NK-92 treated with Interleukin-12 subunit alpha and Interleukin-12 subunit beta, amount 100 ng/mL, for 24 hours (cell line): Measurements from ENCODE around the gene ADIRF.
"Not testable (repeated sequence)": the region's sequence is repeated elsewhere in the genome, so short reads cannot be mapped to it uniquely, and the experiment has no call there.

ENCODE experiments used
- DNase-seq: peaks from one replicate; lab custom pipeline; 2025; lab: John Stamatoyannopoulos, UW

The ADIRF gene

DNA sequence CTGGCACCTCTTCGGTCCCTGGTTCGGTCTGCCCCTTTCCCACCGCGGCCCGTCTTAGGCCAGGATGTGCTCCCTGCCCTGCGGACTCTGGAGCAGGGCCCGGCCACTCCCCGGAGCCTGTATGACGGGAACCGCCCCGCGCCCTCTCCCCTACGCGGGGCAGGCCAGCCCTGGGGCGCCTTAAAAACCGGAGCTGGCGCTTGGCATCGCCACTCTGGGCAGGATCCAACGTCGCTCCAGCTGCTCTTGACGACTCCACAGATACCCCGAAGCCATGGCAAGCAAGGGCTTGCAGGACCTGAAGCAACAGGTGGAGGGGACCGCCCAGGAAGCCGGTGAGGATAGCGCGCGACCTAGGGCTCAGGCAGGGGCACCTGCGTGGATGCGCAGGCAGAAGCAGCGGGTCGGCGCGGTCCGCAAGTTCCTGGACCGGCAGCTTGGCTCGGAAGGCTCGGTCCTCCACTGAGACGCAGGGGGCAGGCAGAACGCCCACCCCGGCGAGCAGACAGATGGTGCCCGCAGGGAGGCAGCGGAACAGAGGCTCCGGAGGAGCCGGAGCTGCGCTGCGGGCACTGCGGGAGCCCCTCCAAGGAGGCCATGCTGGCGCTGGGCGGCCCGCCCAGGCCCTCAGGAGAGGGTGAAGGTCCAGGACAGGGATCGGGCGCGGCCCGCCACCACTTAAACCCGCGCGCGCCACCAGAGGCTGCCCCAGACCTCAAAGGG is at the start of gene ADIRF:
Gene ADIRF, plus strand, starts transcription at position 212 of the 723 bp plus-strand sequence. Its CDS starts 63 bp downstream, at position 275.
- no peak for DNase-seq

DNA sequence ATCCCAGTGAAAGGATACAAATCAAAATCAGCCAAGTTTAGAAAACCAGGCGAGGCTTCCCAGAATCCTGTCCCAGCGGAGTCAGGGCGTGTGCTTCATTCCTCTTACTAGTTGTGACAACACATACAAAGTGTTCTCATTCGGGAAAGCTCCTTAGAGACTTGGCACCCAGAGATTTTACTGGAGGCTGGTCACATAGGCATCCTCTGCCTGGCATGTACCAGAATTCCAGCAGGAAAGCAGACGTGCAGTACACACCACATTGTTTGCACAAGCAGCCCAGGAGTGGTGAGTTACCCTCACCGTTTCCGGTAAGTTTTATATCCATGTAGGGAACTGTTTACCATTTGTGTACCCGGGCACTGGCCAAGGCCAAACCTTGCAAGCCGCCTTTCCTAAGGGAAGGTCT is 45.7 kb upstream of the ADIRF start:
- no peak for DNase-seq

DNA sequence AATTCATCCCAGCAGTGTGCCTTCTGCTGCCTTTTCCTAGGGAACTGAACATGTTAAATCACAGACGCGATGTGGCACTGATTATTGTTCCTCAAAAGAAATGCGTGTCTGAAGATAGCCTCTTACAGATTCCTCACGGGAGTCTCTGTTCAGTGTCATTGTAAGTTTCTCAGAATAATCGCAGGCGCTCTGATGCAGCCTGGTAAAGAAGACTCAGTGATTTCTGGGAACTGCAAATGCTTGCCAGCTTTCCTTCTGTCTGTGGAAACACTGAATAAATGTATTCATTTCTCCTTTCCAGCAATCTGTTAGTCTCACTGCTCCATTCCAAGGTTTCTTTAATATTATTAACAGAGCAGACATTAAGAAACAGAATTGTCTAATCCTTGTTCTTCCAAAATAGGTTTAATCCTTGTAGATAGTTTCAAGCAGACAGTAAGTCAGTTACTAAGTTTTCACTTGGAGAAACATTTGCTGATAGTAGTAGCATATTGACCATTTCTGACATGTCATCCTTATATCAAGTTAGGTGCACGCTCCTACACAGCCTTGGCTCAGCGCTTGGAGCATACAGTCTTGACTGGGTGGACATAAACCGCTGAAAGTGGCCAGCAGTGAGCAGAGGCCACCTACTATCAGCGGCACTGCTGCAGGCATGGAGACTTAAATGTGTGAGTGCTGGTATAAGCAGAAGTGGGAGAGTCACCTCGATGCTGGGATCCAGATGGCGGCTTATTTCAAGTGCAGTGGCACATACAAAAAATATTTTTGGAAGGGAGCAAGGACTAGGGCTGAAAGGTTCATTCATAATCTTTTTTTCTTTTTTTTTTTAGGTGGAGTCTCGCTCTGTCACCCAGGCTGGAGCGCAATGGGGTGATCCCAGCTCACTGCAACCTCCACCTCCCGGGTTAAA is 38.6 kb upstream of the ADIRF start:
- no peak for DNase-seq

DNA sequence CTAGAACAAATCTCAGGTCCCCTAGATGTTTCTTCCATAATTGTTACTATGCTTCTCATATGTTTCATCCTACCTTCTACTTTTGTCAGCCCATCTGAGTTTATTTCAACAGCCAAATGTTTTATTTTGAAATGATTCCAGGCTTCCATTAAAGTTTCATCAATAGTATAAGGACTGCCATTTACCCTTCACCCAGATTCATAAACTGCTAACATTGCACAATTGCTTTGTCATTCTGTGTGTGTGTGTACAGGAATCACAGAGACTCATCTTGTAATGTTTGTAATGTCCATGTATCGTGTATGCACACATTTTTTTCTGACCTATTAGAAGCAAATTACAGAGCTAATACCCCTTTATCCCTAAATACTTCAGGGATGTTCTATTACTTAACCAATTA is 36.4 kb upstream of the ADIRF start:
- DNase-seq: no peak

DNA sequence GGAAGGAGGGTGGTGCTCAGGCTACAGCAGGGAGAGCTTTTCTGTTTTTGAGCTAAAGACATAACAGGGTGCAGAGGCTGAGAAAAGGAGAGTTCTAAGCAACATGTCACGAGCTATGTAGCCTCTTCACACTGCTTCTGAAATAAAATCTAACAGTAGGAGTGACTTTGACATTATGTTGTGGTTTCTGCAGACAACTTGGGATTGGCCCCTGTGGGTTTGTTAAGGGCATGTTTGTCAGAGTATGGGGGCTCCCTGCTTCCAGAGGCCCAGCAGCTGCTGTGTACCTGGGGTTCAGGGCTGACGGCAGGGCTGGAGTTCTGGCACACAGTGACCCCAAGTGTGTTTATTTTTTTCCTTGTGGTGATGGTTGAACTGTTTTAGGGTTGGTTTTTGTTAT is 35.6 kb upstream of the ADIRF start:
- DNase-seq: no peak

DNA sequence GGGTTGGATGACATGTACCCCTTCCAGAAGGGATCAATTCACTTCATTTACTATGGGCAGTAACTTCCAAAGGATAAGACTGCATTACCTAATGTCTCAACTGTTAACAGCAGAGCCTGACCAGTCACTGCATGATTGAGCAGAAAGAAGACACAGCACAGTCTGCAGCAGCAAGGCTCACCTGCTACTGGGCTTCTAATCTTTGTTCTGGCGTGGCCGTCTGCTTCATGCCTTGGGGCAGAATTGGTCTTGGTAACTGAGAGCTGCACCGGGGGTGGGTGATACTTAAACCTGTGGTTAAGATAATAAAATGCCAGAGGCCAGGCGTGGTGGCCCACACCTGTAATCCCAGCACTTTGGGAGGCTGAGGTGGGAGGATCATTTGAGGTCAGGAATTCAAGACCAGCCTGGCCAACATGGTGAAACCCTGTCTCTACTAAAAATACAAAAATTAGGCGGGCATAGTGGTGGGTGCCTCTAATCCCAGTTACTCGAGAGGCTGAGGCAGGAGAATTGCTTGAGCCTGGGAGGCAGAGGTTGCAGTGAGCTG is 34.0 kb upstream of the ADIRF start:
- not testable (repeated sequence) for DNase-seq

DNA sequence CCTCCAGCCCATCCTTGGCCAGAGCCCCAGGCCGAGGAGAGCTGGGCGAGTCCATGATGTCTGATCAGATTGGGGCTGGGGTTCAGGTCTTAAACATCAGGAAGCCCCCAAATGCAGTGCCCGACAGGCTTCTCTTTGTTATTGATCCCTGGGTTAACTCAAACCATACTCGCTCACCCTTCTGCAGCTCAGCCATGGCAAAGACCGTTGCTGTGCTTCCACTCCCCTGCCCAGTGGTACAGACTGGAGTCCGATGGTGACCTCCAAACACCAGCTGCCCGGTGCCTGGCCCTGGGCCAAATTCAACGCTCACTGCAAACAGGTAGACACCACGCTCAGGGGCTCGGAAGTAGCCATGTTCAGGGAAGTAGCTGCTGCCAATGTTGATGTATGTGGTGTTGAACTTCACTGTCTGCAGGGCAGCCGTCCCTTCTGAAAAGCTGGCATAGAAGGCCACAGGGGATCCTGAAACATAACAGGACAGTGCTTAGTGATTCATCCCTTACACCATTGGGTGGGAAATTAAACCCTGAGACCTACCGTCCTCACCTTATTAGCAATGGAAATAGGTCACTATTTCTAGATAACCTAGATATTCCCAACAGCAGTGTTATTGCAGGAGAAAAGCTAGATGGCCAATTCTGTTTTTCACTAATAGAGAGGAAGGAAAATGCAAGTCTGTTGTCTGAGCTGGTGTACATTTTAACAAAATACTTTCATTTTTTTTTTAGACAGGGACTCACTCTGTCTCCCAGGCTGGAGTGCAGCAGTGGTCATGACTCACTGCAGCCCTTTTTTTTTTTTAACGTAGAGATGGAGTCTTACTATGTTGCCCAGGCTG is 31.4 kb upstream of the ADIRF start:
- no peak for DNase-seq

DNA sequence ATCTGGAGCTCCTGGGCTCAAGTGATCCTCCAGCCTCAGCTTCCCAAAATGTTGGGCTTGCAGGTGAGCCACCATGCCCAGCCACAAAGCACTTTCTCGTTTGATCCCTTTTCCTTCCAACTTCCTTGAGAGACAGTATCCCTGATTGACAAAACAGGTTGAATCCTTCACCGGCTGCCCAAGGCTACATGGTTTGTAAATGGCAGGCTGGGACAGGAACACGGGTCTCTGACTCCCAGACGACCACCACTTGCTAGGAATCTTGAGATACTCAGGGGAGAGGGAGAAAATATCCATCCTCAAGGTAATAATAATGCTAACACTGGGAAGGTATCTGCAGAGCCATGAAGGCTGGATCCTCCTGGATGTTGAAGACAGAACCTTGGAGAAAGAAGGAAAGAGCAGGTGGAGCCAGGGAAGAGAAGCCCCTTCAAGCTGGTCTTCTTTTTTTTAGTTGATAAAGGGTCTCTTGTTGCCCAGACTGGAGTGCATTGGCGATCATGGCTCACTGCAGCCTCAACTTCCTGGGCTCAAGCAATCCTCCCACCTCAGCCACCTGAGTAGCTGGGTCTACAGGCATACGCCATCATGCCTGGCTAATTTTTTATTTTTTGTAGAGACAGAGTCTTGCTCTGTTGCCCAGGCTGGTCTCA is 30.7 kb upstream of the ADIRF start:
- DNase-seq: no peak

DNA sequence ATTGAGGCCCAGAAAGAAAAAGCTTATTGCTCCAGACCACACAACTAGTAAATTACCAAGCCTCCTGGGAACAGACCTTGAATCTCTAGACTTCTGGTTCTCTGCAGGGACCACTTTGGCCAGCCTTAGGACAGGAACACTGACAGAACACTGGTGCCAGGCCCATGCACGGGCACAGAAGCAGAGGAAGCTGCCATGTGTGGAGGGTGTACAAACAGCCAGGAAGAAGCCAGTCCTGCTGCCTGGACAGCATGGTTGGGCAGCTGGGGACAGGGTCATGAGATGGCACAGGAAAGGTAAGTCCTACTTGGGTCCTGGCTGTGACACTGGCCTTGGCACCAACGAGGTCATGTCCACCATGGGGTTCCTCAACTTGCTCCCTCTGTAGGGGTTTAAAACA is 30.0 kb upstream of the ADIRF start:
- DNase-seq: no peak

DNA sequence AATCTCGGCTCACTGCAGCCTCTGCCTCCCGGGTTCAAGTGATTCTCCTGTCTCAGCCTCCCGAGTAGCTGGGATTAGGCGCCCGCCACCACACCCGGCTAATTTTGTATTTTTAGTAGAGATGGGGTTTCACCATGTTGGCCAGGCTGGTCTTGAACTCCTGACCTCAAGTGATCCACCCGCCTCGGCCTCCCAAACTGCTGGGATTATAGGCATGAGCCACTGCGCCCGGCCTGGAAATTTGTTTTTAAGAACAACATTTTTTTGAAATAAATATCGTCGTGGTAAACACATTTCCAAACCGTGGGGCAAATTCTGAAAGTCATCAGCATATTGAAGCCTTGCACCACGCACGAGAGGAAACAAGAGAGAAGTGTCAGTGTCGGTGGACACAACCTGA is 28.2 kb upstream of the ADIRF start:
- not testable (repeated sequence) for DNase-seq

DNA sequence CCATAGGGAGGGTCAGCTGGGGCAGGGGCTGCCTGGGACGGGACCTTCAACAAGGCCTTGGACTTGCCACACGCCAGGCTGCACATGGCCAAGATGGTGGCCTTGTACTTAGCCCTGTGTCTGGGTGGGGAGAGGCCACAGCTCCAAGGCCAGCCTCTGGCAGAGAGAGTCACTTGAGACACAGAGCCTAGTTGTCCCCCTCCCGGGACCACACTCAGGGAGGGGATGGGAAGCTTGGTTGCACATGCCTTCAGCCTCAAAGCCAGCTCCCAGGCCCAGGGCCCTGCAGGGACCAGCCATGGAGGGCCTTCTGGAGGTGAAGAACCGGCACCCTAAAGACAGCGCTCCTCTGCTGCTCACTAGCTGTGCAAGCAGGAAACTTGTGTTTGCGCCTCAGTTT is 27.6 kb upstream of the ADIRF start:
- DNase-seq: no peak

DNA sequence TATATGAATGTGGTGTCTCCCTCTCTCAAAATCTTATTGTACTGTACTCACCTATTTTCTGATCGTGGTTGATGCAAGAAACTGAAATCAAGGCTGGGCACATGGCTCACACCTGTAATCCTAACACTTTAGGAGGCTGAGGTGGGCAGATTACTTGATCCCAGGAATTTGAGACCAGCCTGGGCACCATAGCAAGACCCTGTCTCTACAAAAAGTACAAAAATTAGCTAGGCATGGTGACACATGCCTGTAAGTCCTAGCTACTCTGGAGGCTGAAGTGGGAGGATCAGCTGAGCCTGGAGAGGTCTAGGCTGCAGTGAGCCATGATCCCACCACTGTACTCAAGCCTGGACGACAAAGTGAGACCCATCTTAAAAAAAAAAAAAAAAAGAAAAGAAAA is 26.9 kb upstream of the ADIRF start:
- DNase-seq: no peak

DNA sequence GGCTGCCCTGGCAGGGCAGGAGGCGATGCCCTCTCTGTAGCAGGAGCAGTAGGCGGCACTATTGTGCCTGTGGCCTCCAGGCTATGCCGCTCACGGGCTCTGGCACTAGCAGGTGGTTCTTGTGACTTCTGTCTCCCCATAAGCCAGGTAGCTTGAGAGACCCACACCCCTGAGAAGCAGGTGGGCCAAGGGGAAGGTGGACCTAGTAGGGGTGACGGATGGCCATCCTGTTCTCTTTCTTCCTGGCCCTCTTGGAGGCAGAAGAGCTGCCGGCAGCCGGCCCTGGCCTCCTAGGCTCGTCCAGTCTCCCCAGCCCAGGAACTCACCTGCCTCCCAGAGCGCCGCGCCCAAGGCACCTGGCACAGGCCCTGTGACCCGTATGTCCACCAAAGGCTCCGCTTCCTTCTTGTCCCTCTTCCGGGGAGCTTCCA is 26.3 kb upstream of the ADIRF start:
- DNase-seq: no peak

DNA sequence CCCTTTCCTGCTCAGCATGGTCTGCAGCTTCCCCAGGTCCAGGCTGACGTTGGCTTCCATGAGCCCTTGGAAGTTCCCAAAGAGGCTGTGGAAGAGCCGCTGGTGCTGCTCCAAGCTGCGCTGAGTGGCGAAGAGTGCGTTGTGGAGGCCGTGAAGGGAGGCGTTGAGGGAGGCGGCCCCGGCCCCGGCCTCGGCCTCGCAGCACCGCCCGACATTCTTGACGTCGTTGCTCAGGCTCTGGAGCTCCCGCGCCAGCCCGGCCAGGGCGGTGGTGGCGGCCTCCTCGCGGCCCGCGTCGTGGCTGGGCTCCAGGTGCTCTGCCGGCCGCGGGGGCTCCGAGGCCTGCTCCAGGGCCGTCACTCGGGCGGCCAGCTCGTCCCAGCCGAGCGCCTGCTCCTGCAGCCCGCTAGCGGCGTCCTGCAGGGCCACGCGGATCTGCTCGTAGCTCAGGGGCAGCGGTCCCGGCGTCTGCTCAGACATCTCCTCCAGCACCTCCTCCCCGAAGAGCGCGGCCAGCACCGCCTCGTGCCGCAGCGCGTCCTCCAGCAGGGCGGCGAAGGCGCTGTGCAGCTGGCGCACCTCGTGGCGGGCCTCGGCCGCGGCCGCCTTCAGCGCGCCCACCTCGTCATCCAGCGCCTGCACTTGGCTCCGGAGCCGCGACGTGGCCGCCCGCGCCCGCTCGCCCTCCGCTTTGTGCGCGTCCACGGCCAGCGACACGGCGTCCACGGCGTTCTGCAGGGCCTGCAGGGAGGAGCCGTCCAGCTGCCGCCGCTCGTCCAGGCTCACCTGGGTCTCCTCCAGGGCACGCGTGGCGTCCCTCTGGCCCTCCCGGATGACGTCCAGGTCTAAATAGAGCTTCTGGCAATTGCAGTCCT is 25.6 kb upstream of the ADIRF start:
- DNase-seq: no peak

DNA sequence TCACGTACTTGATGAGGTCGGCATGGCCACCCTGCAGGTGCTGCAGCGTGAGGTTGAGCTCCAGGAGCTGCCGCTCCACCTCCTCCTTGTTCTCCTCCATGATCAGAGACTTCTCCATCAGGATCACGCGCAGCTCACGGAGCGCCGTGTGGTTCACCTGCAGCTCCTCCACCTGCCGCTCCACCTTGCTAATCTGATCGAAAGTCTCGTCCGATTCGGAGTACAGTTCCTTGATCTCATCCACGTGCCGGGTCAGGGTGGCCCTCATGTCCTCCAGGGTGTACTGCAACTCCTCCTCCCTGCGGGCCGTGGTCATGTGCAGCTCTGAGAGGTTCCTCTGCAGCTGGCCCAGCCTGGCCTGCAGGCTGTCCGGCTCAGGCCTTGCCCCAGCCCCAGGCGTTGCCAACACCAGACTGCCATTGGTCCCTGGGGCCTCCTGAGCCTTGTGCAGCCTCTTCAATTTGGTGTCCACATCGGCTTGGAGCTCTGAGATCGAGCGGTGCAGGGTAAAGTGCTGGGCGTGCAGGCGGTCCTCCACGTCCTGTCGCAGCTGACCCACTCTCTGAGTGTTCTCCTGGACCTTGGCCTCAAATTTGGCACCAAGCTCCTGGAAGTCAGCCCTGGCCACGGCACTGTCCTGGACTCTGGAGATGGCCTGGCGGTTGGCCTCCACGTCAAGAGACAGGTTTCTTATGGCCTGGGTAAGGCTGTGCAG is 24.8 kb upstream of the ADIRF start:
- no peak for DNase-seq

DNA sequence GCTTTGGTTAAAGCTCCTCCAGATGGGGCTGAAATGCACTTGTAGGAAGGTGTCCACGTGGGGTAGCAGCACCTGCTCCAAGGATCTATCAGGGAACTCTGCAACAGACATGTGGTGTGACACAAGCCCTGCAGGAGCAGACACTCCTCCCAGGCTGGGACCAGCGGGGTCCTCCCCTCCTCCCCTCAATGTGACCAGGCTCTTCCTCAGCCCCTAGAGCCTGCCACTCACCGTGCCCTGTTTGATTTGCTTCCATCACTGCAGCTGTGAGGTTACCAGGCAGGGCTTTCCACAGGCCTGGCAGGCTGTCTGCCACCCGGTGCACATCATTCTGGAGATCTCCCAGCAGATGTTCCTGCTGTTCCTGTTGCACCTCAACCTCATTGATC is 24.3 kb upstream of the ADIRF start:
- DNase-seq: no peak

DNA sequence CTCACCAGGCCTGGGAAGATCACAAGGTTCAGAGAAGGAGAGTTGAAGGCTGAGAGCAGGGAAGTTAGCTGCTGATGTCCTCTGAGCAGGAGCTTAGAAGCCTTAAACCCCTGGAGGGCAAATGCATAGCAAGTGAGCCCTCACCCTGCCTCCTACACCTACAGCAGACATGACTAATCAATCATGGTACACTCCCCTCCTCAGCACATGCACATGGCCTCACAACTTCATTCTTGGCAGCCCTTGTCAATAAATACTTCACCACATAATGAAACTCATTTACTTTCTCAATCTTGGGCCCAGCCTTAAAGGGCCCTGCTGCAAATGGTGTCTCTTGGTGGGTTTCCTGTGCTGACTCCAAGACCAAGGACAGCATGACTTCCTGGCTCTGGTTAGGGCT is 23.8 kb upstream of the ADIRF start:
- no peak for DNase-seq

DNA sequence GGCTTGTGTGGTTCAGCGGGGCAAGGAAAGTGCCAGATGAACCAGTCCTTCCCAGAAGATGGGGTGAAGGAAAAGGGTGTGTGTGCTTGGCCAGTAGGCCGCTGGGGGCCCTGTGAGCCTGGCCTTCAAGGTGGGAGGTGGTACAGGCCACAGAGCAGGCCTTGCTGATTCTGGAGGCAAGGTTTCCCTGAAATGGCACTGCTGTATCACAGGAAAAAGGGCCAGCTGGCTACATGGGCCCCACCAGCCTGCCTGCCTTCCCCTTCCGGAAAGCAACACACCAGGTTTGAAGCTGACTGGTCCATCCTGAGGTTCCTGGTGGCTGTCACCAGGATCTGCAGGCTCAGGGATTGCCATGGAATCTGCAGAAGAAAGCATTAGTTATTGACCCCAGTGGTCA is 23.4 kb upstream of the ADIRF start:
- no peak for DNase-seq

DNA sequence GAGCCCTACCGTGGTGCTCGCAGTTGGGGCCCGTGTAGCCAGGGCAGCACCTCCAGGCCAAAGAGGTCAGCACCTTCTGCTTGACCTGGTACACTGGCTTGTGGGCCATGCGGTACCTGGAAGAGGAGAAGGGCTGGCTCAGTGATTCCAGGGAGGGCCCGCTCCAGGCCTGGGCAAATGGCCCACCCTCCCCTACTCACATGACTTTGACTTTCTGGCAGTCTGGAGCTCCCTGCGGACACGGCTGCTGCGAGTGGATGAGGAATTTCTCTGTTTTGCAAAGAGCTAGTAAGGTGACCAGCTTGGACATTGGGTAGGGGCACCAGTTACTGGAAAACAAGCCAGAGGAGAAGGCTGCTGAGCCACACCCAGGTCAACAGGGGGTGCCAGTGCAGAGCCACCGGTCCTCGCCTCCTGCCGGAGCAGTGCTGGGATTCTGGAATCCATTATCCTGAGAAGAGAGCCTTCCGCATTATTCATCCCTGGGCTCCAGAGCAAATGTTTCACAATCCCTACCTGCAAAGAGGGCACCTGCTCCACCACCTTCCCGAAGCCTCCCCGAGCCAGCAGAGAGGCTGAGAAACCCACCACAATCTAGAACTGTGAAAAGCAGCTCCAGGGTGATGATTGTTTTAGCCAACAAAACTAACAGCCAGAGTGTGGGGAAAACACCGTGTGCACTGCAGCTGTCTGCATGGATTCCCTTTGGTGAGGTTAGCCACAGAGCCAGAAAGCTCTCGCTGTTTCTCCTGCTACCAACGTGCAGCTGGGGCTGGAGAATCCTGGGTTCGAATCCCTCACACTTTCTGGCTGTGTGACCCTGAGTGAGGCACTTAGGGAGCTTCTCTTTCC is 22.7 kb upstream of the ADIRF start:
- no peak for DNase-seq
